Heart right ventricle (tissue), 16 donors: ENCODE results near the gene HPF1. TPM values are rescaled to one million over a fixed set of nuclear protein-coding genes. Genes with fewer than 3 reads are reported as not detected.

Source experiments
- ATAC-seq, 8 donors: fragments of 200-7000 bp; cut with Tn5 transposase; one replicate each; pipeline ENCODE4 v1.9.1; 2020; ENCODE audit warnings: mild to moderate bottlenecking in 8 of 8, moderate library complexity in 8 of 8, moderate number of reproducible peaks in 1 of 8
- DNase-seq, 2 donors: peaks; one replicate each; pipeline ENCODE4 v3.0.0-alpha.2; 2020
- H3K27ac ChIP-seq, 10 donors: fragments of 200-600 bp; sonication (generic) in 2 of 10; one replicate each; pipeline versions ENCODE4 v1.5.0 to v1.8.0; 2020 to 2022; ENCODE audit warnings: mild to moderate bottlenecking in 3 of 10
- H3K27me3 ChIP-seq, 7 donors: fragments of 200-600 bp; one replicate each; pipeline ENCODE4 v1.8.0; 2021 to 2022; ENCODE audit warnings: mild to moderate bottlenecking in 2 of 7
- H3K36me3 ChIP-seq, 9 donors: fragments of 200-600 bp; sonication (generic) in 1 of 9; one replicate each; pipeline versions ENCODE4 v1.5.0 to v1.8.0; 2020 to 2022; ENCODE audit warnings: mild to moderate bottlenecking in 2 of 9
- H3K4me1 ChIP-seq, 9 donors: fragments of 200-600 bp; sonication (generic) in 1 of 9; one replicate each; pipeline versions ENCODE4 v1.5.0 to v1.8.0; 2020 to 2022; ENCODE audit warnings: mild to moderate bottlenecking in 4 of 9
- H3K4me3 ChIP-seq, 10 donors: fragments of 200-600 bp; sonication (generic) in 2 of 10; one replicate each; pipeline versions ENCODE4 v1.5.0 to v1.8.0; 2020 to 2022; ENCODE audit warnings: mild to moderate bottlenecking in 7 of 10, moderate library complexity in 2 of 10
- H3K9me3 ChIP-seq, 11 donors: fragments of 200-600 bp in 10 of 11; sonication (generic) in 2 of 11; one replicate each; pipeline versions ENCODE4 v1.5.0 to v1.8.0; 2013 to 2022; ENCODE audit warnings: mild to moderate bottlenecking in 2 of 11, control low read depth in 1 of 11, moderate library complexity in 1 of 11
- WGBS, 2 donors: extraction: QIAGEN DNeasy Blood & Tissue Kit; methylation state at CpG; one replicate each; pipeline ENCODE4 v1.1.7; 2013; ENCODE audit warnings: inconsistent platforms in 1 of 2; 5-methylcytosine and 5-hydroxymethylcytosine counted together
- intact Hi-C, 10 donors: fragments of 100-400 bp; cut with DNase I; formaldehyde crosslinking; loops; one replicate each; pipeline versions ENCODE4 v1.11.1 to v1.14.2; 2022
- polyA plus RNA-seq, 2 donors: library from polyadenylated mRNA; stranded (reverse); fragments of 200-250 nt; gene quantifications; one replicate each; pipeline ENCODE4 v1.2.3, GENCODE V29; 2013
- total RNA-seq, 10 donors: library from RNA; stranded (reverse); fragmentation: NEBNext Ultra II Directional in 3 of 10; extraction: Animal tissue kit (Norgen Biotek cat#: 25700) in 3 of 10; gene quantifications; one replicate each; pipeline versions ENCODE4 v1.2.1 to v1.2.4, GENCODE V29; 2021 to 2023
- TF ChIP-seq, protein P1 (sequence below), 9 donors: fragments of 200-600 bp; sonication (generic) in 2 of 9; IDR thresholded peaks; one replicate each; pipeline versions ENCODE4 v1.5.0 to v1.8.0; 2021 to 2022; ENCODE audit warnings: antibody characterized with exemption in 9 of 9, mild to moderate bottlenecking in 5 of 9, moderate library complexity in 1 of 9
- donor health status: Arrhythmogenic right ventricular cardiomyopathy.
- donor health status: ischemic (EF 13 %, LVEDD 7.1; RV severe dilation, severe dysfunction).
- donor health status: healthy with polysubstance abuse.
- donor health status: DM: no; HTN: yes; CAD: no.
- donor health status: DM: no; HTN: no; CAD: no.
- donor health status: ischemic (EF 25% LVEDD 6.9; RV normal size, moderate dysfunction).
- donor health status: ischemic (EF 25% LVEDD 5.7; RV mildly dilated, moderate dysfunction).
- donor health status: healthy.
- donor health status: DM: yes; HTN: yes; CAD: no.
- donor health status: Ischemic cardiomyopathy.
- donor health status: ischemic (EF 35%, LVEDD 5.7; RV mildly dilated, moderate dysfunction).
- donor health status: nonischemic (EF 11% LVEDD 7.7; RV severe dilation, severe dysfunction).
- donor health status: DM: yes; HTN: yes; CAD: no.
- donor health status: PGD.
- donor health status: ischemic (EF 29% LVEDD 5.4; RV normal size, mild dysfunction).
- donor health status: nonischemic (EF 23%, LVEDD 6.1; RV moderate dilation, normal function).

The HPF1 gene
- total and polyA plus RNA-seq, 12 donors, result 15.4 to 29.1 (median 17.8) TPM

DNA sequence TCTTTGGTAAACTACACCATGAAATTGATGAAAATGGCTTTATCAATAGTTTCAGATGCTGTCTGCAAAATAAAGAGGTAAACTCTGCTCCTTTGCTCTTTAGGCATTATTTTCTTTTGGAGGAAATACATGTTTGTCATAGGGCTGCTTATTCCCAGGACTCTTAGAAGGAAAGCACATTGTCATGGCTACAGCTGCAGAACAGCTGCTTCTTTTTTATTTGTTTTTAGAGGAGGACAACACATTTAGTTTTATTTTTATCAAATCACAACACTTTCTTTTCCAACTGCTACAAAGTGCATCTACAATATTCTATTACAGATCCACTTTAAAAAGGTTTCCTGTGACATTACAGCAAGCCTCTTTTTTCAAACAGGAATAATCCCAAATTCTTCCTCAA lies 12.7 kb upstream of the HPF1 start:
- Histone ChIP-seq H3K27ac (peak overlapping the region in 2 of 10 donors; percentile 15 to 65), H3K27me3 (peaks cover 0 to 14% (median 13%) of the 10 kb centered on the region in 7 donors), H3K36me3 (no peaks in the 10 kb centered on the region), H3K9me3 (peaks cover 0 to 5% (median 0%) of the 10 kb centered on the region in 11 donors), H3K4me3 (no peak overlapping the region), H3K4me1 (peaks cover 0 to 20% (median 4%) of the 10 kb centered on the region in 9 donors)
- DNase-seq (no peak), ATAC-seq (peak in 5 of 8 donors; percentile 19 to 77 (median 58))
- TF ChIP-seq, protein P1, sequence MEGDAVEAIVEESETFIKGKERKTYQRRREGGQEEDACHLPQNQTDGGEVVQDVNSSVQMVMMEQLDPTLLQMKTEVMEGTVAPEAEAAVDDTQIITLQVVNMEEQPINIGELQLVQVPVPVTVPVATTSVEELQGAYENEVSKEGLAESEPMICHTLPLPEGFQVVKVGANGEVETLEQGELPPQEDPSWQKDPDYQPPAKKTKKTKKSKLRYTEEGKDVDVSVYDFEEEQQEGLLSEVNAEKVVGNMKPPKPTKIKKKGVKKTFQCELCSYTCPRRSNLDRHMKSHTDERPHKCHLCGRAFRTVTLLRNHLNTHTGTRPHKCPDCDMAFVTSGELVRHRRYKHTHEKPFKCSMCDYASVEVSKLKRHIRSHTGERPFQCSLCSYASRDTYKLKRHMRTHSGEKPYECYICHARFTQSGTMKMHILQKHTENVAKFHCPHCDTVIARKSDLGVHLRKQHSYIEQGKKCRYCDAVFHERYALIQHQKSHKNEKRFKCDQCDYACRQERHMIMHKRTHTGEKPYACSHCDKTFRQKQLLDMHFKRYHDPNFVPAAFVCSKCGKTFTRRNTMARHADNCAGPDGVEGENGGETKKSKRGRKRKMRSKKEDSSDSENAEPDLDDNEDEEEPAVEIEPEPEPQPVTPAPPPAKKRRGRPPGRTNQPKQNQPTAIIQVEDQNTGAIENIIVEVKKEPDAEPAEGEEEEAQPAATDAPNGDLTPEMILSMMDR (IDR thresholded peaks at IDR 0.05), result no peak
- intact Hi-C loops, result no loop called here

DNA sequence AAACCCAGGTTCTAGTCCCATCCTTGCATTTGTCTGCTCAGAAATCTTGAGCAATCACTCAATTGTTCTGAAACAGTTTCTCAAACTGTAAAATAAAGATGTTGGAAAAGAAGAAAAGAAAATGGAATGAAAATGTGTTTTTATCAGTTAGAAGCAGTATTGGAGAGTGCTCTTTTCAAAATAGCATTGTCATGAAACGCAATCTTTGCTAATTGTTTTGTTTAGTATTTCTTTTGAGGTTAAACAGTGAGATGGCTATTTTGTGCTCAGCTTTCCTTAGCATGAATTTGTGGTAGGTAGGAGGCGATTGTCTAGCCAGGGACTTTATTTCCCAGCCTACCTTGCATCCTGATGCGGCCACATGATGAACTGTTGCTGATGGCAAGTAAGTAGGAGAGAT lies 10.6 kb upstream of the HPF1 start:
- TF ChIP-seq, protein P1 (IDR thresholded peaks at IDR 0.05), result no peak
- Histone ChIP-seq H3K36me3 (no peaks in the 10 kb centered on the region), H3K9me3 (peaks cover 0 to 5% (median 0%) of the 10 kb centered on the region in 11 donors), H3K27ac (no peak overlapping the region), H3K4me1 (peaks cover 0 to 12% (median 0%) of the 10 kb centered on the region in 9 donors), H3K27me3 (no peaks in the 10 kb centered on the region), H3K4me3 (no peak overlapping the region)
- 91 to 92% methylated on average over 3 of the region's 3 CpGs for WGBS, 2 donors
- ATAC-seq (no peak), DNase-seq (no peak)
- intact Hi-C loops, result no loop called here

DNA sequence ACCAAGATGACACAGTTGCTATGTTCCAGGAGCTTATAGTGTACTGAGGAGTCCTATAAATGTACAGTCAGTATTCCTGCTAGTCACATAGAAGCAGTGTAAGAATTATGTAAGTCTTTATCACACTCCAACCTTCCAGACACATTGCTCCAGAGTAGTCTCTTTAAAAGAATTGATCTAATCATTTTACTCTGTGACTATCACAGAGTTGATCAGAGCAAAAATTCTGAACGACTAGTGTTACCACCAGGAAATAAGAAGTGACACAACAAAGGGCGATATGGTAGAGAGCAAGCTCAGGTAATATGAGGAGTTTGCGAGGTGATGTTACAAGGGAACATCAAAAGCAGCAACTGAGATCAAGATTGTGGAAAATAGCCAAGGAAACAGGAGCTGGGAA lies 9.0 kb upstream of the HPF1 start:
- DNase-seq (no peak), ATAC-seq (no peak)
- Histone ChIP-seq H3K9me3 (peaks cover 0 to 5% (median 0%) of the 10 kb centered on the region in 11 donors), H3K36me3 (no peaks in the 10 kb centered on the region), H3K4me1 (peaks cover 0 to 10% (median 0%) of the 10 kb centered on the region in 9 donors), H3K27me3 (no peaks in the 10 kb centered on the region), H3K27ac (no peak overlapping the region), H3K4me3 (no peak overlapping the region)
- intact Hi-C loops, result no loop called here
- TF ChIP-seq, protein P1 (IDR thresholded peaks at IDR 0.05), result no peak
- 80 to 82% methylated on average over 3 of the region's 3 CpGs for WGBS, 2 donors

DNA sequence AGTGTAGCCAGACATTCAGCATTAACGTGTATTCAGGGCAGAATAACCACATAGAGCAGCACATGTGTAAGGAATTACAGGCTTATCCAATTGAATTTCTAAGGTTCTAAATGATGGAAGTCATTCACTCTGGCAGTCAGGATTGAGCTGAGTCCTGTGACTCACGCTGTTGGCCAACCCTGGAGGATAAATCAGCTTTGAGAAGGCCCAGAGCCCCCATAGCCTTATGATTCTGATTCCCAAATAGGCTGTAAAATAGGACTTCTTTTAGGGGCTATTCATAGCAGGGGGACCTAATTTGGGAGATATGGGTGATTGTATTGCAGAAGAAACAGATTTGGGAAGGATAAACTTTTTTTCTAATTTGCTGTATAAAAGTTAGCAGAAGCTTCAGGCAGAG lies 8.1 kb upstream of the HPF1 start:
- 79 to 85% methylated on average over 2 of the region's 2 CpGs for WGBS, 2 donors
- TF ChIP-seq, protein P1 (IDR thresholded peaks at IDR 0.05), result no peak
- Histone ChIP-seq H3K4me1 (peaks cover 0 to 7% (median 0%) of the 10 kb centered on the region in 9 donors), H3K4me3 (no peak overlapping the region), H3K9me3 (peaks cover 0 to 5% (median 0%) of the 10 kb centered on the region in 11 donors), H3K36me3 (no peaks in the 10 kb centered on the region), H3K27me3 (no peaks in the 10 kb centered on the region), H3K27ac (no peak overlapping the region)
- intact Hi-C loops, result no loop called here
- ATAC-seq (no peak), DNase-seq (no peak)
